ENCODE results near the gene KCNQ1OT1. TPM values are rescaled to one million over a fixed set of nuclear protein-coding genes. Genes with fewer than 3 reads are reported as not detected.

Gene KCNQ1OT1
- total and polyA plus RNA-seq, 2 donors, result 0.09 to 0.42 TPM

- Histone ChIP-seq H3K4me1 (ENCODE audit: control insufficient read depth in 2 of 2, insufficient read depth in 2 of 2, low read length in 2 of 2) (no peaks in the 10 kb centered on the region), H3K27ac (ENCODE audit: low read depth in 1 of 2, low read length in 1 of 2) (no peak overlapping the region), H3K9me3 (ENCODE audit: control insufficient read depth in 2 of 2, insufficient read depth in 1 of 2, low read length in 1 of 2) (peaks cover 0 to 29% of the 10 kb centered on the region in 2 donors), H3K27me3 (ENCODE audit: control insufficient read depth in 2 of 2, insufficient read depth in 1 of 2, low read length in 1 of 2) (no peaks in the 10 kb centered on the region), H3K36me3 (ENCODE audit: control insufficient read depth in 2 of 2, insufficient read depth in 2 of 2, low read length in 1 of 2) (no peaks in the 10 kb centered on the region), H3K4me3 (ENCODE audit: low read length in 2 of 2) (no peak overlapping the region)
- DNase-seq (ENCODE audit: low read depth in 6 of 9, low spot score in 9 of 9), result no peak
- 32% methylated on average over 6 of the region's 6 CpGs for WGBS
Measured at GRCh38 chr11:2655834-2656622, 43.8 kb downstream of the KCNQ1OT1 start.

- Histone ChIP-seq H3K9me3 (ENCODE audit: control insufficient read depth in 2 of 2, insufficient read depth in 1 of 2, low read length in 1 of 2) (peaks cover 0 to 29% of the 10 kb centered on the region in 2 donors), H3K36me3 (ENCODE audit: control insufficient read depth in 2 of 2, insufficient read depth in 2 of 2, low read length in 1 of 2) (no peaks in the 10 kb centered on the region), H3K4me1 (ENCODE audit: control insufficient read depth in 2 of 2, insufficient read depth in 2 of 2, low read length in 2 of 2) (no peaks in the 10 kb centered on the region), H3K27me3 (ENCODE audit: control insufficient read depth in 2 of 2, insufficient read depth in 1 of 2, low read length in 1 of 2) (no peaks in the 10 kb centered on the region), H3K27ac (ENCODE audit: low read depth in 1 of 2, low read length in 1 of 2) (no peak overlapping the region), H3K4me3 (ENCODE audit: low read length in 2 of 2) (no peak overlapping the region)
- 95% methylated on average over 6 of the region's 6 CpGs for whole genome bisulfite sequencing
- no peak for DNase-seq (ENCODE audit: low read depth in 6 of 9, low spot score in 9 of 9)
Measured at GRCh38 chr11:2655016-2655719, 44.6 kb downstream of the KCNQ1OT1 start.

GRCh38 chr11:2653930-2654739, 45.7 kb downstream of the KCNQ1OT1 start:
- no peaks in the 10 kb centered on the region for H3K36me3 ChIP-seq (ENCODE audit: control insufficient read depth in 2 of 2, insufficient read depth in 2 of 2, low read length in 1 of 2)
- no peak overlapping the region for H3K27ac ChIP-seq (ENCODE audit: low read depth in 1 of 2, low read length in 1 of 2)
- 97% methylated on average over 16 of the region's 16 CpGs for WGBS
- H3K4me3 ChIP-seq (ENCODE audit: low read length in 2 of 2), result no peak overlapping the region
- DNase-seq (ENCODE audit: low read depth in 6 of 9, low spot score in 9 of 9), result no peak
- peaks cover 0 to 29% of the 10 kb centered on the region in 2 donors for H3K9me3 ChIP-seq (ENCODE audit: control insufficient read depth in 2 of 2, insufficient read depth in 1 of 2, low read length in 1 of 2)
- no peaks in the 10 kb centered on the region for H3K27me3 ChIP-seq (ENCODE audit: control insufficient read depth in 2 of 2, insufficient read depth in 1 of 2, low read length in 1 of 2)
- no peaks in the 10 kb centered on the region for H3K4me1 ChIP-seq (ENCODE audit: control insufficient read depth in 2 of 2, insufficient read depth in 2 of 2, low read length in 2 of 2)

GRCh38 chr11:2653198-2653551, 46.6 kb downstream of the KCNQ1OT1 start:
- DNase-seq (ENCODE audit: low read depth in 6 of 9, low spot score in 9 of 9), result no peak
- WGBS, result 96% methylated on average over 1 of the region's 1 CpG
- H3K4me1 ChIP-seq (ENCODE audit: control insufficient read depth in 2 of 2, insufficient read depth in 2 of 2, low read length in 2 of 2), result no peaks in the 10 kb centered on the region
- H3K4me3 ChIP-seq (ENCODE audit: low read length in 2 of 2), result no peak overlapping the region
- H3K9me3 ChIP-seq (ENCODE audit: control insufficient read depth in 2 of 2, insufficient read depth in 1 of 2, low read length in 1 of 2), result peaks cover 0 to 29% of the 10 kb centered on the region in 2 donors
- H3K27me3 ChIP-seq (ENCODE audit: control insufficient read depth in 2 of 2, insufficient read depth in 1 of 2, low read length in 1 of 2), result no peaks in the 10 kb centered on the region
- no peaks in the 10 kb centered on the region for H3K36me3 ChIP-seq (ENCODE audit: control insufficient read depth in 2 of 2, insufficient read depth in 2 of 2, low read length in 1 of 2)
- H3K27ac ChIP-seq (ENCODE audit: low read depth in 1 of 2, low read length in 1 of 2), result no peak overlapping the region

- Histone ChIP-seq H3K36me3 (ENCODE audit: control insufficient read depth in 2 of 2, insufficient read depth in 2 of 2, low read length in 1 of 2) (no peaks in the 10 kb centered on the region), H3K9me3 (ENCODE audit: control insufficient read depth in 2 of 2, insufficient read depth in 1 of 2, low read length in 1 of 2) (peaks cover 0 to 33% of the 10 kb centered on the region in 2 donors), H3K4me3 (ENCODE audit: low read length in 2 of 2) (no peak overlapping the region), H3K4me1 (ENCODE audit: control insufficient read depth in 2 of 2, insufficient read depth in 2 of 2, low read length in 2 of 2) (no peaks in the 10 kb centered on the region), H3K27ac (ENCODE audit: low read depth in 1 of 2, low read length in 1 of 2) (no peak overlapping the region), H3K27me3 (ENCODE audit: control insufficient read depth in 2 of 2, insufficient read depth in 1 of 2, low read length in 1 of 2) (no peaks in the 10 kb centered on the region)
- 87% methylated on average over 11 of the region's 11 CpGs for WGBS
- DNase-seq (ENCODE audit: low read depth in 6 of 9, low spot score in 9 of 9), result no peak
Measured at GRCh38 chr11:2652333-2653197, 47.2 kb downstream of the KCNQ1OT1 start.

- no peak for DNase-seq (ENCODE audit: low read depth in 6 of 9, low spot score in 9 of 9)
- Histone ChIP-seq H3K4me3 (ENCODE audit: low read length in 2 of 2) (no peak overlapping the region), H3K4me1 (ENCODE audit: control insufficient read depth in 2 of 2, insufficient read depth in 2 of 2, low read length in 2 of 2) (no peaks in the 10 kb centered on the region), H3K27me3 (ENCODE audit: control insufficient read depth in 2 of 2, insufficient read depth in 1 of 2, low read length in 1 of 2) (no peaks in the 10 kb centered on the region), H3K27ac (ENCODE audit: low read depth in 1 of 2, low read length in 1 of 2) (no peak overlapping the region), H3K9me3 (ENCODE audit: control insufficient read depth in 2 of 2, insufficient read depth in 1 of 2, low read length in 1 of 2) (peaks cover 0 to 33% of the 10 kb centered on the region in 2 donors), H3K36me3 (ENCODE audit: control insufficient read depth in 2 of 2, insufficient read depth in 2 of 2, low read length in 1 of 2) (no peaks in the 10 kb centered on the region)
- WGBS, result 93% methylated on average over 7 of the region's 7 CpGs
Measured at GRCh38 chr11:2651826-2652271, 47.9 kb downstream of the KCNQ1OT1 start.

GRCh38 chr11:2651054-2651617, 48.7 kb downstream of the KCNQ1OT1 start:
- H3K27me3 ChIP-seq (ENCODE audit: control insufficient read depth in 2 of 2, insufficient read depth in 1 of 2, low read length in 1 of 2), result no peaks in the 10 kb centered on the region
- H3K27ac ChIP-seq (ENCODE audit: low read depth in 1 of 2, low read length in 1 of 2), result no peak overlapping the region
- 95% methylated on average over 4 of the region's 4 CpGs for WGBS
- DNase-seq (ENCODE audit: low read depth in 6 of 9, low spot score in 9 of 9), result no peak
- peaks cover 0 to 37% of the 10 kb centered on the region in 2 donors for H3K9me3 ChIP-seq (ENCODE audit: control insufficient read depth in 2 of 2, insufficient read depth in 1 of 2, low read length in 1 of 2)
- H3K4me3 ChIP-seq (ENCODE audit: low read length in 2 of 2), result no peak overlapping the region
- no peaks in the 10 kb centered on the region for H3K4me1 ChIP-seq (ENCODE audit: control insufficient read depth in 2 of 2, insufficient read depth in 2 of 2, low read length in 2 of 2)
- H3K36me3 ChIP-seq (ENCODE audit: control insufficient read depth in 2 of 2, insufficient read depth in 2 of 2, low read length in 1 of 2), result no peaks in the 10 kb centered on the region

GRCh38 chr11:2650343-2650867, 49.4 kb downstream of the KCNQ1OT1 start:
- Histone ChIP-seq H3K27me3 (ENCODE audit: control insufficient read depth in 2 of 2, insufficient read depth in 1 of 2, low read length in 1 of 2) (no peaks in the 10 kb centered on the region), H3K4me1 (ENCODE audit: control insufficient read depth in 2 of 2, insufficient read depth in 2 of 2, low read length in 2 of 2) (no peaks in the 10 kb centered on the region), H3K36me3 (ENCODE audit: control insufficient read depth in 2 of 2, insufficient read depth in 2 of 2, low read length in 1 of 2) (no peaks in the 10 kb centered on the region), H3K9me3 (ENCODE audit: control insufficient read depth in 2 of 2, insufficient read depth in 1 of 2, low read length in 1 of 2) (peaks cover 0 to 44% of the 10 kb centered on the region in 2 donors), H3K4me3 (ENCODE audit: low read length in 2 of 2) (no peak overlapping the region), H3K27ac (ENCODE audit: low read depth in 1 of 2, low read length in 1 of 2) (no peak overlapping the region)
- WGBS, result 99% methylated on average over 2 of the region's 2 CpGs
- no peak for DNase-seq (ENCODE audit: low read depth in 6 of 9, low spot score in 9 of 9)

All from thymus (tissue), 11 donors.